Caco-2 (cell line): Measurements from ENCODE around the gene MACROD2. TPM values are rescaled to one million over a fixed set of nuclear protein-coding genes. Genes with fewer than 3 reads are reported as not detected.

ENCODE experiments used
- BruUV-seq: library from RNA; stranded (reverse); fragments of 400-500 nt; replicated peaks from 2 replicates; lab custom pipeline; 2021; lab: Mats Ljungman, UMichigan
- CTCF ChIA-PET: fragments of 300-600 bp; sonication (Branson Sonifier 250); formaldehyde crosslinking; loops from one replicate; lab custom pipeline; 2022; ENCODE audit warnings: antibody characterized with exemption; lab: Charles Lee
- POLR2A ChIA-PET: fragments of 300-600 bp; sonication (Branson Sonifier 250); formaldehyde crosslinking; loops from one replicate; lab custom pipeline; 2022; ENCODE audit warnings: antibody characterized with exemption; lab: Charles Lee
- DNase-seq, 2 experiments: peaks; one replicate each; pipeline versions ENCODE4 v3.0.0 to v3.0.0-alpha.2; 2020 to 2022
- H3K27me3 ChIP-seq: replicated peaks from 2 replicates; pipeline ENCODE4 v1.6.0; 2011; ENCODE audit warnings: low read length; ENCODE audit not compliant: control insufficient read depth, insufficient read depth
- H3K36me3 ChIP-seq: 2 replicates; pipeline ENCODE4 v1.5.1; 2011; ENCODE audit warnings: low read length; ENCODE audit not compliant: control insufficient read depth, insufficient read depth
- H3K4me1 ChIP-seq: fragments of 250-450 bp; sonication (Bioruptor Pico); 2 replicates; pipeline ENCODE4 v1.5.1; 2020; ENCODE audit warnings: mild to moderate bottlenecking
- H3K4me3 ChIP-seq: 2 replicates; pipeline ENCODE4 v1.5.1; 2011; ENCODE audit warnings: low read depth, mild to moderate bottlenecking, control low read depth, low read length
- H3K9me3 ChIP-seq: fragments of 250-450 bp; sonication (Bioruptor Pico); 2 replicates; pipeline ENCODE4 v1.5.1; 2020; ENCODE audit warnings: mild to moderate bottlenecking, moderate library complexity
- H3K27ac Mint-ChIP-seq: one replicate; pipeline ENCODE4 v1.8.0; 2022; ENCODE audit warnings: mixed read lengths; ENCODE audit not compliant: unreplicated experiment
- H3K27me3 Mint-ChIP-seq: one replicate; pipeline ENCODE4 v1.8.0; 2022; ENCODE audit warnings: mixed read lengths; ENCODE audit not compliant: insufficient read depth, unreplicated experiment
- H3K36me3 Mint-ChIP-seq: one replicate; pipeline ENCODE4 v1.8.0; 2022; ENCODE audit warnings: mild to moderate bottlenecking, mixed read lengths; ENCODE audit not compliant: insufficient read depth, unreplicated experiment
- H3K4me1 Mint-ChIP-seq: one replicate; pipeline ENCODE4 v1.8.0; 2022; ENCODE audit warnings: low read depth, mixed read lengths; ENCODE audit not compliant: unreplicated experiment
- H3K4me3 Mint-ChIP-seq: one replicate; pipeline ENCODE4 v1.8.0; 2022; ENCODE audit warnings: mild to moderate bottlenecking, moderate library complexity, mixed read lengths; ENCODE audit not compliant: unreplicated experiment
- H3K9me3 Mint-ChIP-seq: one replicate; pipeline ENCODE4 v1.8.0; 2022; ENCODE audit warnings: mixed read lengths; ENCODE audit not compliant: unreplicated experiment
- CTCF ChIP-seq, 2 experiments: fragments of 200-600 bp in 1 of 2; IDR thresholded peaks; 1 replicate in 1 of 2; 2 replicates in 1 of 2; pipeline versions ENCODE4 v1.5.1 to v1.8.0; 2011 to 2022; ENCODE audit warnings: antibody characterized with exemption in 1 of 2, control low read depth in 1 of 2, inconsistent platforms in 1 of 2, low read depth in 1 of 2, low read length in 1 of 2, mild to moderate bottlenecking in 1 of 2, moderate library complexity in 1 of 2; ENCODE audit not compliant: insufficient read depth in 1 of 2, severe bottlenecking in 1 of 2, unreplicated experiment in 1 of 2
- intact Hi-C: fragments of 100-400 bp; cut with micrococcal nuclease; formaldehyde crosslinking; loops from one replicate; pipeline ENCODE4 v1.10.0; 2022; ENCODE audit not compliant: unreplicated experiment
- total RNA-seq: library from RNA; stranded (reverse); gene quantifications from 2 replicates; pipeline ENCODE4 v1.2.3, GENCODE V29; 2022

MACROD2 gene
- total RNA-seq, 1 experiment from 2014 or later = 6.4 TPM

GRCh38 chr20:15253431-15253830 lies 1258.1 kb downstream of the MACROD2 start:
- ChIA-PET POLR2A (no interaction called here), CTCF (no interaction called here)
- intact Hi-C loops = no loop called here
- Mint-ChIP-seq H3K4me3 (no peak overlapping the region), H3K27me3 (no peaks in the 10 kb centered on the region), H3K4me1 (peaks cover 2% of the 10 kb centered on the region), H3K9me3 (no peaks in the 10 kb centered on the region), H3K27ac (no peak overlapping the region), H3K36me3 (no peaks in the 10 kb centered on the region)
- Histone ChIP-seq H3K27me3 (no peaks in the 10 kb centered on the region), H3K4me3 (no peak overlapping the region), H3K4me1 (no peaks in the 10 kb centered on the region), H3K36me3 (no peaks in the 10 kb centered on the region), H3K9me3 (no peaks in the 10 kb centered on the region)
- no peak for TF ChIP-seq CTCF (IDR thresholded peaks at IDR 0.05; ENCODE audit: insufficient read depth in 1 of 2, low read depth in 1 of 2, low read length in 1 of 2, severe bottlenecking in 1 of 2, unreplicated experiment in 1 of 2)
- no peak for DNase-seq
- no TSS peak for BruUV-seq

- Histone ChIP-seq H3K9me3 (no peaks in the 10 kb centered on the region), H3K36me3 (no peaks in the 10 kb centered on the region), H3K4me3 (no peak overlapping the region), H3K4me1 (no peaks in the 10 kb centered on the region), H3K27me3 (no peaks in the 10 kb centered on the region)
- H3K27ac Mint-ChIP-seq = no peak overlapping the region
- POLR2A ChIA-PET = no interaction called here
- BruUV-seq = no TSS peak
- no peak overlapping the region for H3K4me3 Mint-ChIP-seq
- CTCF ChIA-PET = interaction anchor here (0.6 kb wide), 1 partner anchor 13 kb away, joined by 4 read pairs; no protein-coding TSS in a partner anchor
- no peaks in the 10 kb centered on the region for H3K36me3 Mint-ChIP-seq
- no peaks in the 10 kb centered on the region for H3K4me1 Mint-ChIP-seq
- TF ChIP-seq CTCF (IDR thresholded peaks at IDR 0.05; ENCODE audit: insufficient read depth in 1 of 2, low read depth in 1 of 2, low read length in 1 of 2, severe bottlenecking in 1 of 2, unreplicated experiment in 1 of 2) = no peak
- no peaks in the 10 kb centered on the region for H3K27me3 Mint-ChIP-seq
- no peaks in the 10 kb centered on the region for H3K9me3 Mint-ChIP-seq
- intact Hi-C loops = no loop called here
- no peak for DNase-seq
Measured at GRCh38 chr20:15256676-15257568, 1261.6 kb downstream of the MACROD2 start.

- no TSS peak for BruUV-seq
- no peak for TF ChIP-seq CTCF (IDR thresholded peaks at IDR 0.05; ENCODE audit: insufficient read depth in 1 of 2, low read depth in 1 of 2, low read length in 1 of 2, severe bottlenecking in 1 of 2, unreplicated experiment in 1 of 2)
- DNase-seq = no peak
- H3K9me3 ChIP-seq = no peaks in the 10 kb centered on the region
- H3K27me3 ChIP-seq = no peaks in the 10 kb centered on the region
- no peaks in the 10 kb centered on the region for H3K4me1 Mint-ChIP-seq
- H3K4me1 ChIP-seq = no peaks in the 10 kb centered on the region
- no peaks in the 10 kb centered on the region for H3K27me3 Mint-ChIP-seq
- H3K9me3 Mint-ChIP-seq = no peaks in the 10 kb centered on the region
- CTCF ChIA-PET = no interaction called here
- no peaks in the 10 kb centered on the region for H3K36me3 ChIP-seq
- POLR2A ChIA-PET = no interaction called here
- no peak overlapping the region for H3K27ac Mint-ChIP-seq
- no peak overlapping the region for H3K4me3 ChIP-seq
- H3K4me3 Mint-ChIP-seq = no peak overlapping the region
- intact Hi-C loops = no loop called here
- H3K36me3 Mint-ChIP-seq = no peaks in the 10 kb centered on the region
Measured at GRCh38 chr20:15257569-15257870, 1262.2 kb downstream of the MACROD2 start.
